HepG2 (cell line): Measurements from ENCODE around the gene MUCL3. TPM values are rescaled to one million over a fixed set of nuclear protein-coding genes. Genes with fewer than 3 reads are reported as not detected.
"Not testable (repeated sequence)": the region's sequence is repeated elsewhere in the genome, so short reads cannot be mapped to it uniquely, and the experiment has no call there.

Experiments
- ATAC-seq: fragments of 200-7000 bp; cut with Tn5 transposase; 3 replicates; pipeline ENCODE4 v1.9.1; 2020; ENCODE audit warnings: mild to moderate bottlenecking, moderate library complexity
- BruUV-seq: library from RNA; stranded (reverse); fragments of 400-500 nt; replicated peaks from 2 replicates; lab custom pipeline; 2021; lab: Mats Ljungman, UMichigan
- CTCF ChIA-PET: fragments of 300-600 bp; formaldehyde crosslinking; extraction: SDS; loops from one replicate; lab custom pipeline; 2021; ENCODE audit warnings: low total read pairs, inconsistent platforms, low intra/inter-chr PET ratio; lab: Yijun Ruan, JAX
- POLR2A ChIA-PET: fragments of 350-600 bp; sonication (Branson Sonifier 250); formaldehyde crosslinking; loops from one replicate; lab custom pipeline; 2020; ENCODE audit warnings: antibody characterized with exemption, inconsistent platforms; lab: Yijun Ruan, JAX
- DNase-seq: peaks from one replicate; pipeline ENCODE4 v3.0.0-alpha.2; 2015; ENCODE audit warnings: low spot score
- FAIRE-seq: peaks from 3 replicates; lab custom pipeline; 2011; peaks lifted over from hg19 to GRCh38; lab: Jason Lieb, UNC
- H2AFZ ChIP-seq: one replicate; pipeline ENCODE4 v1.6.1; 2011; ENCODE audit warnings: low read length, inconsistent platforms
- H3K27ac ChIP-seq: fragments of 300-600 bp; 3 replicates; pipeline ENCODE4 v1.8.0; 2011; ENCODE audit warnings: mixed run types, mild to moderate bottlenecking, mixed read lengths, low read length, inconsistent platforms; ENCODE audit not compliant: insufficient read depth; ENCODE audit errors: extremely low read length
- H3K27me3 ChIP-seq, 2 experiments: fragments of 200-600 bp in 1 of 2; 2 replicates in 1 of 2; 3 replicates in 1 of 2; pipeline versions ENCODE4 v1.6.0 to v1.8.0; 2011; ENCODE audit warnings: low read length in 2 of 2, mild to moderate bottlenecking in 2 of 2, moderate library complexity in 2 of 2, inconsistent platforms in 1 of 2; ENCODE audit not compliant: insufficient read depth in 2 of 2, control insufficient read depth in 1 of 2
- H3K36me3 ChIP-seq, 2 experiments: fragments of 200-600 bp in 1 of 2; replicated peaks in 1 of 2; 2 replicates in 1 of 2; 3 replicates in 1 of 2; pipeline versions ENCODE4 v1.5.1 to v1.8.0; 2011; ENCODE audit warnings: low read length in 2 of 2, inconsistent platforms in 1 of 2; ENCODE audit not compliant: insufficient read depth in 2 of 2, control insufficient read depth in 1 of 2
- H3K4me1 ChIP-seq: 2 replicates; pipeline ENCODE4 v1.5.1; 2012; ENCODE audit warnings: low read length, inconsistent platforms; ENCODE audit not compliant: insufficient read depth
- H3K4me2 ChIP-seq: 2 replicates; pipeline ENCODE4 v1.6.0; 2011; ENCODE audit warnings: low read depth, low read length, inconsistent platforms
- H3K4me3 ChIP-seq, 3 experiments: fragments of 200-600 bp in 1 of 3; sonication (generic), shearing (Covaris generic) in 1 of 3; replicated peaks in 1 of 3; 2 replicates each; pipeline ENCODE4 v1.5.1; 2011 to 2016; ENCODE audit warnings: low read length in 3 of 3, inconsistent platforms in 2 of 3, low read depth in 2 of 3, mild to moderate bottlenecking in 2 of 3, control low read depth in 1 of 3, mixed read lengths in 1 of 3; ENCODE audit not compliant: insufficient read depth in 1 of 3
- H3K79me2 ChIP-seq: one replicate; pipeline ENCODE4 v1.6.1; 2011; ENCODE audit warnings: low read length, inconsistent platforms; ENCODE audit not compliant: insufficient read depth
- H3K9ac ChIP-seq: 2 replicates; pipeline ENCODE4 v1.6.0; 2011; ENCODE audit warnings: mild to moderate bottlenecking, low read depth, low read length, inconsistent platforms; ENCODE audit not compliant: insufficient read depth
- H3K9me3 ChIP-seq: 2 replicates; pipeline ENCODE4 v1.5.1; 2012; ENCODE audit warnings: mild to moderate bottlenecking, low read length
- H4K20me1 ChIP-seq: 2 replicates; pipeline ENCODE4 v1.6.0; 2011; ENCODE audit warnings: inconsistent platforms, mild to moderate bottlenecking, low read length, moderate library complexity; ENCODE audit not compliant: insufficient read depth
- CEBPG ChIP-seq: IDR thresholded peaks from 2 replicates; pipeline ENCODE4 v1.6.1; 2016
- MIER2 ChIP-seq: IDR thresholded peaks from 2 replicates; pipeline ENCODE4 v1.6.1; 2016; ENCODE audit warnings: missing biosample characterization, missing genetic modification reagents
- NR2C2 ChIP-seq: sonication (generic); formaldehyde crosslinking; IDR thresholded peaks from 2 replicates; pipeline ENCODE4 v1.4.0; 2020; ENCODE audit warnings: missing genetic modification reagents, mild to moderate bottlenecking, moderate library complexity, borderline replicate concordance
- SMARCC2 ChIP-seq: fragments of 450-650 bp; IDR thresholded peaks from 2 replicates; pipeline ENCODE4 v1.6.1; 2017; ENCODE audit warnings: antibody characterized with exemption, mild to moderate bottlenecking
- XBP1 ChIP-seq: sonication (generic); formaldehyde crosslinking; IDR thresholded peaks from 2 replicates; pipeline ENCODE4 v1.5.0; 2020; ENCODE audit warnings: missing genetic modification reagents
- ZNF180 ChIP-seq: sonication (generic); formaldehyde crosslinking; IDR thresholded peaks from 2 replicates; pipeline ENCODE4 v1.4.0; 2020; ENCODE audit warnings: low read depth, missing genetic modification reagents, borderline replicate concordance
- ZNF317 ChIP-seq: sonication (generic); formaldehyde crosslinking; IDR thresholded peaks from 2 replicates; pipeline ENCODE4 v1.5.0; 2020; ENCODE audit warnings: mild to moderate bottlenecking, missing genetic modification reagents
- WGBS: methylation state at CpG from one replicate; pipeline ENCODE4 v1.1.6; 2017; ENCODE audit warnings: low lambda C conversion rate; 5-methylcytosine and 5-hydroxymethylcytosine counted together
- in situ Hi-C: cut with HindIII; loops from 2 replicates; pipeline ENCODE4 v1.10.0; 2017; ENCODE audit warnings: low pct_unique_long_range_greater_than_20kb; ENCODE audit not compliant: extremely low pct_ligation_motif_present
- intact Hi-C: fragments of 100-400 bp; cut with micrococcal nuclease; formaldehyde crosslinking; loops from one replicate; pipeline ENCODE4 v1.10.0; 2022; ENCODE audit not compliant: unreplicated experiment
- polyA plus RNA-seq, 8 experiments: library from polyadenylated mRNA; depleted of rRNA in 3 of 8; stranded (reverse) in 7 of 8; unstranded in 1 of 8; fragments of >200 nt; fragmentation: Illumina TruSeq in 4 of 8; extraction: Trizol in 4 of 8; gene quantifications; 2 replicates each; pipeline versions ENCODE4 v1.2.1 to v1.2.3, GENCODE V29; 2011 to 2016; ENCODE audit warnings: low read depth in 4 of 8, missing spikeins in 1 of 8, mixed read lengths in 1 of 8; ENCODE audit not compliant: insufficient read depth in 1 of 8
- total RNA-seq, 5 experiments: library from RNA; depleted of rRNA; stranded (reverse); fragments of >200 nt; fragmentation: Illumina TruSeq; extraction: Trizol; gene quantifications; 2 replicates each; pipeline ENCODE4 v1.2.3, GENCODE V29; 2016; ENCODE audit warnings: low read depth in 1 of 5
- TF ChIP-seq, protein P1 (sequence below), 2 experiments: fragments of 450-650 bp in 1 of 2; sonication (generic) in 1 of 2; formaldehyde crosslinking; IDR thresholded peaks; 2 replicates each; pipeline versions ENCODE4 v1.5.0 to v1.8.0; 2020 to 2022; ENCODE audit warnings: mild to moderate bottlenecking in 1 of 2, missing genetic modification reagents in 1 of 2
- TF ChIP-seq, protein P2 (sequence below): sonication (generic); formaldehyde crosslinking; IDR thresholded peaks from 2 replicates; pipeline ENCODE4 v1.8.1; 2023; ENCODE audit warnings: mild to moderate bottlenecking, missing genetic modification reagents

The MUCL3 gene
- total and polyA plus RNA-seq, 2 of the 13 experiments (the other 11 are each of a cell fraction or from before 2014, with no cell fraction given) = not detected

- TF ChIP-seq, protein P1, sequence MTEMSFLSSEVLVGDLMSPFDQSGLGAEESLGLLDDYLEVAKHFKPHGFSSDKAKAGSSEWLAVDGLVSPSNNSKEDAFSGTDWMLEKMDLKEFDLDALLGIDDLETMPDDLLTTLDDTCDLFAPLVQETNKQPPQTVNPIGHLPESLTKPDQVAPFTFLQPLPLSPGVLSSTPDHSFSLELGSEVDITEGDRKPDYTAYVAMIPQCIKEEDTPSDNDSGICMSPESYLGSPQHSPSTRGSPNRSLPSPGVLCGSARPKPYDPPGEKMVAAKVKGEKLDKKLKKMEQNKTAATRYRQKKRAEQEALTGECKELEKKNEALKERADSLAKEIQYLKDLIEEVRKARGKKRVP (CRISPR knock-in tag; IDR thresholded peaks at IDR 0.05) = no peak
These were observed 18.3 kb upstream of the MUCL3 start (continued) for GRCh38 chr6:30922447-30922852.

DNA sequence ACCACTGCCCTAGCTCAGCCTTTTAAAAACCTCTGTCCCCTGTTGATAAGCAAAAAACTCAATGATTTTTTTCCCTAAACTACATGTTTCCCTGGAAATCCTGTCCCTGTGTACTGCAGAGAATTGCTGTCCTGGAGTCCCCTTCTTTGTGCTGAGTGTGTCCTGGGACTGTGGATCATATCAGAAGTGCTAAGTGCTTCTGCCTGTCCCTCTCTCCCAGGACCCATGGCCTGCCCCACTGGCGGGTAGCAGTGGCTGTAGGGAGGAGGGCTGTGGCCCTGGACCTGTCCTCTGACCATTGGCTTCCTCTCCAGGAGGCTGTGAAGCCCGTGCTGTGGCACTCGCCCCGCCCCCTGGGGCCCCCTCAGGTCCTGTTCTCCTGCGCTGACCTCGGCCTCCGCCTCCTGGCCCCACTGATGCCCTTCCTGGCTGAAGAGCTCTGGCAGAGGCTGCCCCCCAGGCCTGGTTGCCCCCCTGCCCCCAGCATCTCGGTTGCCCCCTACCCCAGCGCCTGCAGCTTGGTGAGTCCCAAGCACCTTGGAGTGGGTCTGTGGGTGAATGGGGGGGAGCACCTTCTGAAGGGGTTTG, 16.6 kb upstream of the MUCL3 start:
- H3K9me3 ChIP-seq, intact Hi-C loops, H3K27ac ChIP-seq, H3K27me3 ChIP-seq, H3K4me3 ChIP-seq, POLR2A ChIA-PET, H3K4me1 ChIP-seq, H4K20me1 ChIP-seq, H2AFZ ChIP-seq, H3K4me2 ChIP-seq, DNase-seq, ATAC-seq, H3K9ac ChIP-seq, CTCF ChIA-PET, FAIRE-seq, BruUV-seq, in situ Hi-C loops, H3K79me2 ChIP-seq: not testable (repeated sequence)
- 95% methylated on average over 8 of the region's 9 CpGs for WGBS
- H3K36me3 ChIP-seq = peaks cover 36 to 66% of the 10 kb centered on the region in 2 experiments

GRCh38 chr6:30926644-30927043, 14.1 kb upstream of the MUCL3 start:
- H3K4me2 ChIP-seq = no peak overlapping the region
- POLR2A ChIA-PET = interaction anchor here (1.4 kb wide), 1 partner anchor 13 kb away, joined by 3 read pairs; the partner anchor contains the start of gene VARS2
- in situ Hi-C loops (no loop called here), intact Hi-C loops (no loop called here)
- no peak for FAIRE-seq
- H3K27ac ChIP-seq = no peak overlapping the region
- H4K20me1 ChIP-seq = no peaks in the 10 kb centered on the region
- no peak overlapping the region for H2AFZ ChIP-seq
- peaks cover 0 to 7% of the 10 kb centered on the region in 2 experiments; a peak in 1 of 5 replicates for H3K27me3 ChIP-seq
- no peaks in the 10 kb centered on the region for H3K4me1 ChIP-seq
- peaks cover 22 to 42% of the 10 kb centered on the region in 2 experiments for H3K36me3 ChIP-seq
- no peaks in the 10 kb centered on the region for H3K79me2 ChIP-seq
- H3K9me3 ChIP-seq = no peaks in the 10 kb centered on the region
- WGBS = 97% methylated on average over 4 of the region's 4 CpGs
- no peak overlapping the region for H3K9ac ChIP-seq
- TF ChIP-seq MIER2 (CRISPR knock-in tag) (no peak), XBP1 (CRISPR knock-in tag) (no peak), NR2C2 (CRISPR knock-in tag) (no peak), SMARCC2 (no peak), CEBPG (CRISPR knock-in tag) (no peak), ZNF180 (CRISPR knock-in tag) (no peak), ZNF317 (no peak)
- TF ChIP-seq, protein P2, sequence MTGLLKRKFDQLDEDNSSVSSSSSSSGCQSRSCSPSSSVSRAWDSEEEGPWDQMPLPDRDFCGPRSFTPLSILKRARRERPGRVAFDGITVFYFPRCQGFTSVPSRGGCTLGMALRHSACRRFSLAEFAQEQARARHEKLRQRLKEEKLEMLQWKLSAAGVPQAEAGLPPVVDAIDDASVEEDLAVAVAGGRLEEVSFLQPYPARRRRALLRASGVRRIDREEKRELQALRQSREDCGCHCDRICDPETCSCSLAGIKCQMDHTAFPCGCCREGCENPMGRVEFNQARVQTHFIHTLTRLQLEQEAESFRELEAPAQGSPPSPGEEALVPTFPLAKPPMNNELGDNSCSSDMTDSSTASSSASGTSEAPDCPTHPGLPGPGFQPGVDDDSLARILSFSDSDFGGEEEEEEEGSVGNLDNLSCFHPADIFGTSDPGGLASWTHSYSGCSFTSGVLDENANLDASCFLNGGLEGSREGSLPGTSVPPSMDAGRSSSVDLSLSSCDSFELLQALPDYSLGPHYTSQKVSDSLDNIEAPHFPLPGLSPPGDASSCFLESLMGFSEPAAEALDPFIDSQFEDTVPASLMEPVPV (CRISPR knock-in tag) = no peak
- ATAC-seq = no peak
- H3K4me3 ChIP-seq = no peak overlapping the region
- CTCF ChIA-PET = no interaction called here
- no TSS peak for BruUV-seq
- no peak for DNase-seq
